ENCODE data around the gene LSAMP.

DNA sequence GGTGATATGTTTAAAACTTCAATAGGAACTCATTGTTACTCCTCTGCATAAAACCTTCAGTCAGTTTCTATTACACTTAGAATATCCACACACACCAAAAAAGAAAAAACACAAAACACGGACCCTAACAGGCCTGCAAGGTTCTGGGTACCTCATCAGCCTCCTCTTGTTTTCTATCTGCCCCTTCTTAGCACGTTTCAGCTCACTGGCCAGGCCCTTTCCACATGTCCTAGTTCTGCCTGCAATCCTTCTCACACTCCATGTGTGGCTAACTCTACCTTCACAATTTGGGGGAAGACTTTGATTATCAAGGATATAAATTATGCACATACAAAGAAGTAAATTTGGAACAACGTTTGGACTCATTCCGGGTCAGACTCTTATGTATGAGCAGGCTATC lies 376.3 kb downstream of the LSAMP start:
- TF ChIP-seq, protein P1, sequence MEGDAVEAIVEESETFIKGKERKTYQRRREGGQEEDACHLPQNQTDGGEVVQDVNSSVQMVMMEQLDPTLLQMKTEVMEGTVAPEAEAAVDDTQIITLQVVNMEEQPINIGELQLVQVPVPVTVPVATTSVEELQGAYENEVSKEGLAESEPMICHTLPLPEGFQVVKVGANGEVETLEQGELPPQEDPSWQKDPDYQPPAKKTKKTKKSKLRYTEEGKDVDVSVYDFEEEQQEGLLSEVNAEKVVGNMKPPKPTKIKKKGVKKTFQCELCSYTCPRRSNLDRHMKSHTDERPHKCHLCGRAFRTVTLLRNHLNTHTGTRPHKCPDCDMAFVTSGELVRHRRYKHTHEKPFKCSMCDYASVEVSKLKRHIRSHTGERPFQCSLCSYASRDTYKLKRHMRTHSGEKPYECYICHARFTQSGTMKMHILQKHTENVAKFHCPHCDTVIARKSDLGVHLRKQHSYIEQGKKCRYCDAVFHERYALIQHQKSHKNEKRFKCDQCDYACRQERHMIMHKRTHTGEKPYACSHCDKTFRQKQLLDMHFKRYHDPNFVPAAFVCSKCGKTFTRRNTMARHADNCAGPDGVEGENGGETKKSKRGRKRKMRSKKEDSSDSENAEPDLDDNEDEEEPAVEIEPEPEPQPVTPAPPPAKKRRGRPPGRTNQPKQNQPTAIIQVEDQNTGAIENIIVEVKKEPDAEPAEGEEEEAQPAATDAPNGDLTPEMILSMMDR (conservative IDR thresholded peaks at IDR 0.05; ENCODE audit: low read depth, low read length) = no peak
- no peak for TF ChIP-seq EZH2 (IDR thresholded peaks at IDR 0.05; ENCODE audit: borderline replicate concordance, low read depth, low read length, poor library complexity, severe bottlenecking)

All from A673 (cell line).